ENCODE results near the gene VPS13A.

Gene VPS13A

GRCh38 chr9:77177894-77178794 is 810 bp downstream of the VPS13A start:
- in situ Hi-C loops (cut with MboI; ENCODE audit: low sequenced_read_pairs, unreplicated experiment), result no loop called here
- no peak for TF ChIP-seq CTCF (IDR thresholded peaks at IDR 0.05; ENCODE audit: borderline replicate concordance, control extremely low read depth, extremely low read depth, insufficient read depth, missing control alignments)
- peak; percentile 59 for DNase-seq (ENCODE audit: low spot score)

DNA sequence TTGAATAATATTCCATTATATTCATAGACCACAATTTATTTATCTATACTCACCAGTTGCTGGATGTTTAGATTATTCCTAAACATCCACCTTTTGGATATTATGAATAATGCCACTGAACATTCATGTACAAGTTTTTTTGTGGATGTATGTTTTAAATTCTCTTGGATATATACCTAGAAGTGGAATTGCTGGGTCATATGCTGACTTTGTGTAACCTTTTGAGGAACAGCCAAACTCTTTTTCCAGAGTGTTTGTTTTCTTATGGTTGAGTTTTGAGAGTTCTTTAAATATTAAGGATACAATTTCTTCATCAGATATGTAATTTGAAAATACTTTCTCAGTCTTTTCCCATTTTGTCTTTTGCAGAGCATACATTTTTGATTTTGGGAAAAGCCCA is 2.7 kb downstream of the VPS13A start:
- TF ChIP-seq CTCF (IDR thresholded peaks at IDR 0.05; ENCODE audit: borderline replicate concordance, control extremely low read depth, extremely low read depth, insufficient read depth, missing control alignments), result no peak
- in situ Hi-C loops (cut with MboI; ENCODE audit: low sequenced_read_pairs, unreplicated experiment), result no loop called here
- DNase-seq (ENCODE audit: low spot score), result no peak

DNA sequence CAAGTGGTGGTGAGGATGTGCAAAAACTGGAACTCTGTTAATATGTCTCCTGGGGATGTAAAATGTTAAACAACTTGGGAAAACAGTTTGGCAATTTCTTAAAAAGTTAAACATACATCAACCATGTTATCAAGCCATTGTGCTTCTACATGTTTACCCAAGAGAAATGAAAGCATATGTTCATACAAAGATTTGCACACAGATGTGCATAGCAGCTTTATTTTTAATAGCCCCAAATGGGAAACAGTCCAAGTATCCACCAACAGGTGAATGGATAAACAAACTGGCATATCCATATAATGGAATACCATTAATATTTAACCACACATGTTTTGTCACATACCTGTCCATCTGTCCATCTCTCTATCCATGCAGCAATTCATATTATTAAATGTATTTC is 6.2 kb downstream of the VPS13A start:
- in situ Hi-C loops (cut with MboI; ENCODE audit: low sequenced_read_pairs, unreplicated experiment), result no loop called here
- no peak for DNase-seq (ENCODE audit: low spot score)
- TF ChIP-seq CTCF (IDR thresholded peaks at IDR 0.05; ENCODE audit: borderline replicate concordance, control extremely low read depth, extremely low read depth, insufficient read depth, missing control alignments), result no peak

GRCh38 chr9:77188242-77188641 is 10.9 kb downstream of the VPS13A start:
- in situ Hi-C loops (cut with MboI; ENCODE audit: low sequenced_read_pairs, unreplicated experiment), result no loop called here
- DNase-seq (ENCODE audit: low spot score), result no peak
- no peak for TF ChIP-seq CTCF (IDR thresholded peaks at IDR 0.05; ENCODE audit: borderline replicate concordance, control extremely low read depth, extremely low read depth, insufficient read depth, missing control alignments)

GRCh38 chr9:77194423-77194822 is 17.1 kb downstream of the VPS13A start:
- DNase-seq (ENCODE audit: low spot score), result no peak
- no peak for TF ChIP-seq CTCF (IDR thresholded peaks at IDR 0.05; ENCODE audit: borderline replicate concordance, control extremely low read depth, extremely low read depth, insufficient read depth, missing control alignments)
- in situ Hi-C loops (cut with MboI; ENCODE audit: low sequenced_read_pairs, unreplicated experiment), result no loop called here

- TF ChIP-seq CTCF (IDR thresholded peaks at IDR 0.05; ENCODE audit: borderline replicate concordance, control extremely low read depth, extremely low read depth, insufficient read depth, missing control alignments), result no peak
- in situ Hi-C loops (cut with MboI; ENCODE audit: low sequenced_read_pairs, unreplicated experiment), result no loop called here
- DNase-seq (ENCODE audit: low spot score), result no peak
Measured at GRCh38 chr9:77210116-77210515, 32.8 kb downstream of the VPS13A start.
